GM23338 (cell line): ENCODE measurements around the gene RYR2.

Experiments used
- CREB1 ChIP-seq: fragments of 250-450 bp; sonication (Bioruptor Pico); IDR thresholded peaks from 2 replicates; pipeline ENCODE4 v1.5.0; 2020; ENCODE audit warnings: low read depth, mild to moderate bottlenecking, moderate library complexity
- EZH2 ChIP-seq: fragments of 200-600 bp; sonication (generic); IDR thresholded peaks from one replicate; pipeline ENCODE4 v1.8.0; 2017; ENCODE audit warnings: antibody characterized with exemption, mild to moderate bottlenecking, low read depth; ENCODE audit not compliant: unreplicated experiment
- EZH2phosphoT487 ChIP-seq: fragments of 200-600 bp; sonication (generic); IDR thresholded peaks from one replicate; pipeline ENCODE4 v1.8.1; 2018; ENCODE audit warnings: antibody characterized with exemption; ENCODE audit not compliant: unreplicated experiment
- JUNB ChIP-seq: IDR thresholded peaks from one replicate; pipeline ENCODE4 v1.6.1; 2016; ENCODE audit warnings: antibody characterized with exemption; ENCODE audit not compliant: unreplicated experiment
- POLR2AphosphoS5 ChIP-seq: IDR thresholded peaks from 2 replicates; pipeline ENCODE4 v1.6.1; 2016; ENCODE audit warnings: antibody characterized with exemption, low read depth
- REST ChIP-seq: IDR thresholded peaks from one replicate; pipeline ENCODE4 v1.6.1; 2018; ENCODE audit warnings: antibody characterized with exemption; ENCODE audit not compliant: unreplicated experiment
- ZNF114 ChIP-seq: fragments of 250-450 bp; sonication (Bioruptor Pico); IDR thresholded peaks from 2 replicates; pipeline ENCODE4 v1.5.0; 2020; ENCODE audit warnings: mild to moderate bottlenecking, moderate library complexity
- ZNF331 ChIP-seq: fragments of 250-450 bp; sonication (Bioruptor Pico); IDR thresholded peaks from 2 replicates; pipeline ENCODE4 v1.5.0; 2020; ENCODE audit warnings: low read depth, mild to moderate bottlenecking, moderate library complexity
- TF ChIP-seq, protein P1 (sequence below), 2 experiments: fragments of 200-600 bp in 1 of 2; sonication (generic) in 1 of 2; conservative IDR thresholded peaks; 2 replicates each; pipeline versions ENCODE4 v1.5.1 to v1.6.1; 2016 to 2017; ENCODE audit warnings: antibody characterized with exemption in 2 of 2, low read depth in 2 of 2, mild to moderate bottlenecking in 2 of 2, moderate library complexity in 1 of 2

GRCh38 chr1:237416924-237417655 is 375.1 kb downstream of the RYR2 start:
- TF ChIP-seq, protein P1, sequence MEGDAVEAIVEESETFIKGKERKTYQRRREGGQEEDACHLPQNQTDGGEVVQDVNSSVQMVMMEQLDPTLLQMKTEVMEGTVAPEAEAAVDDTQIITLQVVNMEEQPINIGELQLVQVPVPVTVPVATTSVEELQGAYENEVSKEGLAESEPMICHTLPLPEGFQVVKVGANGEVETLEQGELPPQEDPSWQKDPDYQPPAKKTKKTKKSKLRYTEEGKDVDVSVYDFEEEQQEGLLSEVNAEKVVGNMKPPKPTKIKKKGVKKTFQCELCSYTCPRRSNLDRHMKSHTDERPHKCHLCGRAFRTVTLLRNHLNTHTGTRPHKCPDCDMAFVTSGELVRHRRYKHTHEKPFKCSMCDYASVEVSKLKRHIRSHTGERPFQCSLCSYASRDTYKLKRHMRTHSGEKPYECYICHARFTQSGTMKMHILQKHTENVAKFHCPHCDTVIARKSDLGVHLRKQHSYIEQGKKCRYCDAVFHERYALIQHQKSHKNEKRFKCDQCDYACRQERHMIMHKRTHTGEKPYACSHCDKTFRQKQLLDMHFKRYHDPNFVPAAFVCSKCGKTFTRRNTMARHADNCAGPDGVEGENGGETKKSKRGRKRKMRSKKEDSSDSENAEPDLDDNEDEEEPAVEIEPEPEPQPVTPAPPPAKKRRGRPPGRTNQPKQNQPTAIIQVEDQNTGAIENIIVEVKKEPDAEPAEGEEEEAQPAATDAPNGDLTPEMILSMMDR (conservative IDR thresholded peaks at IDR 0.05; ENCODE audit: low read depth in 2 of 2): no peak
- TF ChIP-seq JUNB: no peak
- TF ChIP-seq EZH2phosphoT487: no peak
- TF ChIP-seq ZNF331 (CRISPR knock-in tag): no peak
- TF ChIP-seq EZH2: no peak
- TF ChIP-seq POLR2AphosphoS5: no peak
- TF ChIP-seq REST: no peak
- no peak for TF ChIP-seq CREB1
- no peak for TF ChIP-seq ZNF114 (CRISPR knock-in tag)
